Bronchial epithelial cell (primary cell): ENCODE data around the gene SMC4. TPM values are rescaled to one million over a fixed set of nuclear protein-coding genes. Genes with fewer than 3 reads are reported as not detected.

Source experiments
- DNase-seq: peaks from one replicate; pipeline ENCODE4 v3.0.0-alpha.2; 2010; ENCODE audit warnings: low read depth
- FAIRE-seq: peaks from 2 replicates; lab custom pipeline; 2011; peaks lifted over from hg19 to GRCh38; lab: Jason Lieb, UNC
- H3K27me3 ChIP-seq: 2 replicates; pipeline ENCODE4 v1.5.1; 2011; ENCODE audit warnings: low read length; ENCODE audit not compliant: control insufficient read depth, insufficient read depth
- H3K36me3 ChIP-seq: 2 replicates; pipeline ENCODE4 v1.5.1; 2011; ENCODE audit warnings: low read length; ENCODE audit not compliant: control insufficient read depth, insufficient read depth
- H3K4me3 ChIP-seq: 2 replicates; pipeline ENCODE4 v1.5.1; 2011; ENCODE audit warnings: mild to moderate bottlenecking, low read depth, low read length, control low read depth
- total RNA-seq: library from RNA; depleted of rRNA; stranded (reverse); fragments of >200 nt; gene quantifications from 2 replicates; pipeline ENCODE4 v1.2.1, GENCODE V29; 2014
- TF ChIP-seq, protein P1 (sequence below): IDR thresholded peaks from 2 replicates; pipeline ENCODE4 v1.5.1; 2011; ENCODE audit warnings: mild to moderate bottlenecking, moderate library complexity, low read length, control low read depth, inconsistent platforms; ENCODE audit not compliant: insufficient read depth, severe bottlenecking

Gene SMC4
- total RNA-seq, 1 donor from 2014 or later: 12.1 TPM

DNA sequence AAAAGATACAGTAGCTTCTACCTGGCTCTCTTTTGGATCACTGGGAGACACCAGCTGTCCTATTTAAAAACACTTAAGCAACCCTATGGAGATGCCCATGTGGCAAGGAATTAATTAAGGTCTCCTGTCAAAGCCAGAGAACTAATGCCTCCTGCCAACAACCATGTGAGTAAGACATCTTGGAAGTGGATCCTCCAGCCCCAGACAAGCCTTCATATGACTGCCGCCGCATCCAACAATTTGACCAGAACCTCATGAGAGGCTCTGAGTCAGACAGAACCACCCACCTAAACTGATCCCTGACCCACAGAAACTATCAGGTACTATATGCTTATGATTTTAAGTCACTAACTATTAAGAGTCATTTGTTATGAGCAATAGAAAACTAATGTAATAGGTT, 22.8 kb upstream of the SMC4 start:
- Histone ChIP-seq H3K4me3 (no peak overlapping the region), H3K36me3 (peaks cover 2% of the 10 kb centered on the region), H3K27me3 (no peaks in the 10 kb centered on the region)
- DNase-seq: no peak
- TF ChIP-seq, protein P1, sequence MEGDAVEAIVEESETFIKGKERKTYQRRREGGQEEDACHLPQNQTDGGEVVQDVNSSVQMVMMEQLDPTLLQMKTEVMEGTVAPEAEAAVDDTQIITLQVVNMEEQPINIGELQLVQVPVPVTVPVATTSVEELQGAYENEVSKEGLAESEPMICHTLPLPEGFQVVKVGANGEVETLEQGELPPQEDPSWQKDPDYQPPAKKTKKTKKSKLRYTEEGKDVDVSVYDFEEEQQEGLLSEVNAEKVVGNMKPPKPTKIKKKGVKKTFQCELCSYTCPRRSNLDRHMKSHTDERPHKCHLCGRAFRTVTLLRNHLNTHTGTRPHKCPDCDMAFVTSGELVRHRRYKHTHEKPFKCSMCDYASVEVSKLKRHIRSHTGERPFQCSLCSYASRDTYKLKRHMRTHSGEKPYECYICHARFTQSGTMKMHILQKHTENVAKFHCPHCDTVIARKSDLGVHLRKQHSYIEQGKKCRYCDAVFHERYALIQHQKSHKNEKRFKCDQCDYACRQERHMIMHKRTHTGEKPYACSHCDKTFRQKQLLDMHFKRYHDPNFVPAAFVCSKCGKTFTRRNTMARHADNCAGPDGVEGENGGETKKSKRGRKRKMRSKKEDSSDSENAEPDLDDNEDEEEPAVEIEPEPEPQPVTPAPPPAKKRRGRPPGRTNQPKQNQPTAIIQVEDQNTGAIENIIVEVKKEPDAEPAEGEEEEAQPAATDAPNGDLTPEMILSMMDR: no peak
- no peak for FAIRE-seq

DNA sequence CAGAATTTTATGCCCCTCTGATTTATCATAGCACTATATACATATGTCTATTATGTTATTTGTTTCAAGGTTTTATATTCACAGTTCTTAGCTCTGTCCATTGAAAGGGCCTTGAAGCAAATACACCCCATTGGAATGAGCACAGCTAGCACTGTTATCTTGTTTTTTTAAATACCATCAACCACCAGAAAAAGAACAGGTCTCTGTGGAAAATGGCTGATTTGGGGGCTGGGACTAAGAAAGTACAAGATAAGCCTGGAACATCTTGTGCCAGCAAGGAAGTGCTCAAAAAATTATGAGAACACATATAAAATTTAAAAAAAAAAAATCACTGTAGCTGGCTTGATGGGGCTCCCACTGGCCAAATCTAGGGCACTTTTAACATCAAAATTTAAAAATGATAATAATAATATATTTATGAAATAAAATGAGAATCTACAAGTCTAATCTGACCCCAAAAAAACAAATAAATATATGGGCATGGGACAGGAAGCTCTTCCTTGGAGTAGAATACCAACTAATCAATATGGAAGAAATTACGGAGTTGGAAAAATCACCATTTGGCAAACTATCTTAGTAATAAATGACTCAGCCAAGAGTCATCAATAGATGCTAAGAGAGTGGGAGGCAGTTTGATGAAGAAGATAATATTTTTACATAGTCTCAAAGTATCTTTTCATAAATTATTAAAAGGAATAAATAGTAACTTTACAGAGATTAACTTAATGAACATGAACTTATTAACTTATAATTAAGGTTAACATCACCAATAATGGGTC, 20.9 kb upstream of the SMC4 start:
- TF ChIP-seq, protein P1: no peak
- no peak for FAIRE-seq
- DNase-seq: peak; percentile 10

DNA sequence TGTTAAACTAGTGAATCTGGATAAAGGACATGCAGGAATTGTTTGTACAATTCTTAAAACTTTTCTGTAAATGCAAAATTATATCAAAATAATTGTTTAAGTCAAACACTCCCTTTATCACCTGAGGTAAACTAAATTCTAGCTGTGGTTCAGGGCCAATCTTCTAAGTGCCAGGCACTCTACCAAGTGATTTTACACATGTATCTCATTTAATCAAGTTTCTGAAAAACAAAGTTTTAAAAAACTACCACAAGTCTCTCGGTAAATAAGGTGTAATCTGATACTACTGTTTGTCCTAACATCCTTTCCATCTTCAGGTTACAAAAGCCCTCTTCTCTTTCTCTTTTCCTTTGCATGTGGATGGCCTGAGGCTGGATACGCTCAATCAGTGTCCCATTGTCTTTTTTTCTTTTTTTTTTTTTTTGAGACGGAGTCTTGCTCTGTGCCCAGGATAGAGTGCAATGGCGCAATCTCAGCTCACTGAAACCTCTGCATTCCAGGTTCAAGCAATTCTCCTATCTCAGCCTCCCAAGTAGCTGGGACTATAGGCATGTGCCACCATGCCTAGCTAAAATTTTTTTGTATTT, 19.7 kb upstream of the SMC4 start:
- no peak for FAIRE-seq
- Histone ChIP-seq H3K36me3 (no peaks in the 10 kb centered on the region), H3K27me3 (no peaks in the 10 kb centered on the region), H3K4me3 (no peak overlapping the region)
- TF ChIP-seq, protein P1: no peak
- no peak for DNase-seq

More for the DNA sequence above, 20.9 kb upstream of the SMC4 start:
- Histone ChIP-seq H3K27me3 (no peaks in the 10 kb centered on the region), H3K4me3 (no peak overlapping the region), H3K36me3 (peaks cover 2% of the 10 kb centered on the region)

DNA sequence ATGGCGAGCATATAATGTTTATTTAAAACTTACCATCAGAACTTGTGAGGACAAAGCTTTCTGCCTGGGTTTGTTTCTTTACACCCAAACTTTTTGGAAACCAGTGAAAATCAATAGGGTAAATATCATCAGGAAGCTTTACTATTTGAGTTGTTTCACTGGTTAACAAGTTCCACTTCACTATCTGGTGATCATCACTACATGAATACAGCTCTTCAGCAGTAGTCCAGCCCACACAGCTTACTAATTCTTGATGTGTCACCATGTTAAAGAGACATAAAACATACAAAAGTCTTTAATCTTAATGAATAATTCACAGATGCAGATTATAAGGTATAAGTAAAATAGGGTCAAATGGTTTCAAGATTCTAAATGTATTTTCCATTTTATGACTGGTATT, 18.0 kb upstream of the SMC4 start:
- DNase-seq (peak; percentile 60), FAIRE-seq (no peak)
- Histone ChIP-seq H3K4me3 (no peak overlapping the region), H3K36me3 (no peaks in the 10 kb centered on the region), H3K27me3 (no peaks in the 10 kb centered on the region)
- TF ChIP-seq, protein P1: no peak

DNA sequence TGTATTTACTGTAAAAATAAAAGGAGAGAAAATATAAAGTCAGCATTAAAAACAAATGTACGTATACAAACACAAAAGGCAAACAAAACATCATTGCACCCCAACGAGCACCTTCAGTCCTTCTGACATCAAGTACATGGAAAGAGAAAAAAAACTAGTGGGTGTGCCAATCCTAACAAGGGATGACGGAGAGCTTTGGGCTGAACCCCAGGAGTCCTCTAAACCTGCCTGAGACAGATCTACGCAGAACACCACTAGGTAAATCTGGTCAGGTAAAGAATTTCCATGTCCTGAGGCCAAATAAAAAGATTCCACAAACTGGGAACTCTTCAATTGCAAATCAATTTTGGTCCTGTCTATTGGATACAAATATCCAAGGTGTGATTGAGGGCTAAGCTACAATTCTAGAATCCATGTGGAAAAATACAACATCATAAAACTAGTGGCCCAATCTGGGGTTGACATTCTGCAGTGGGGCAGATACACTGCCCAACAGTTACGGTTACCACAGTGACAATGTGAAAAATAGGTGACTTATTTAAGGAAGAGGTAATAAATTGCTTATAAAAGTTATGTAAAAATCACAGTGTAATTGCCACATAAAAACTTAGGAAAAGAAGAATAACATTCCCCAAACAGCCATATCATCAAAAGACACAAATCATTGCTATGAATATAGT, 14.7 kb upstream of the SMC4 start:
- TF ChIP-seq, protein P1: no peak
- no peaks in the 10 kb centered on the region for H3K27me3 ChIP-seq
- no peak for FAIRE-seq

More for the DNA sequence above, 14.7 kb upstream of the SMC4 start:
- H3K36me3 ChIP-seq: no peaks in the 10 kb centered on the region
- H3K4me3 ChIP-seq: no peak overlapping the region
- DNase-seq: no peak
